Stimulated activated CD8-positive, alpha-beta memory T cell treated with anti-CD3 and anti-CD28 coated beads, Interleukin-2, amount 100 ng/mL, for 48 hours (primary cell): ENCODE data around the gene TAPBPL.
"Not testable (repeated sequence)": the region's sequence is repeated elsewhere in the genome, so short reads cannot be mapped to it uniquely, and the experiment has no call there.

ENCODE experiments used
- DNase-seq, 2 donors: peaks; one replicate each; pipeline ENCODE4 v3.0.0-alpha.2; 2020; ENCODE audit warnings: low read depth in 2 of 2

TAPBPL gene, protein sequence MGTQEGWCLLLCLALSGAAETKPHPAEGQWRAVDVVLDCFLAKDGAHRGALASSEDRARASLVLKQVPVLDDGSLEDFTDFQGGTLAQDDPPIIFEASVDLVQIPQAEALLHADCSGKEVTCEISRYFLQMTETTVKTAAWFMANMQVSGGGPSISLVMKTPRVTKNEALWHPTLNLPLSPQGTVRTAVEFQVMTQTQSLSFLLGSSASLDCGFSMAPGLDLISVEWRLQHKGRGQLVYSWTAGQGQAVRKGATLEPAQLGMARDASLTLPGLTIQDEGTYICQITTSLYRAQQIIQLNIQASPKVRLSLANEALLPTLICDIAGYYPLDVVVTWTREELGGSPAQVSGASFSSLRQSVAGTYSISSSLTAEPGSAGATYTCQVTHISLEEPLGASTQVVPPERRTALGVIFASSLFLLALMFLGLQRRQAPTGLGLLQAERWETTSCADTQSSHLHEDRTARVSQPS

DNA sequence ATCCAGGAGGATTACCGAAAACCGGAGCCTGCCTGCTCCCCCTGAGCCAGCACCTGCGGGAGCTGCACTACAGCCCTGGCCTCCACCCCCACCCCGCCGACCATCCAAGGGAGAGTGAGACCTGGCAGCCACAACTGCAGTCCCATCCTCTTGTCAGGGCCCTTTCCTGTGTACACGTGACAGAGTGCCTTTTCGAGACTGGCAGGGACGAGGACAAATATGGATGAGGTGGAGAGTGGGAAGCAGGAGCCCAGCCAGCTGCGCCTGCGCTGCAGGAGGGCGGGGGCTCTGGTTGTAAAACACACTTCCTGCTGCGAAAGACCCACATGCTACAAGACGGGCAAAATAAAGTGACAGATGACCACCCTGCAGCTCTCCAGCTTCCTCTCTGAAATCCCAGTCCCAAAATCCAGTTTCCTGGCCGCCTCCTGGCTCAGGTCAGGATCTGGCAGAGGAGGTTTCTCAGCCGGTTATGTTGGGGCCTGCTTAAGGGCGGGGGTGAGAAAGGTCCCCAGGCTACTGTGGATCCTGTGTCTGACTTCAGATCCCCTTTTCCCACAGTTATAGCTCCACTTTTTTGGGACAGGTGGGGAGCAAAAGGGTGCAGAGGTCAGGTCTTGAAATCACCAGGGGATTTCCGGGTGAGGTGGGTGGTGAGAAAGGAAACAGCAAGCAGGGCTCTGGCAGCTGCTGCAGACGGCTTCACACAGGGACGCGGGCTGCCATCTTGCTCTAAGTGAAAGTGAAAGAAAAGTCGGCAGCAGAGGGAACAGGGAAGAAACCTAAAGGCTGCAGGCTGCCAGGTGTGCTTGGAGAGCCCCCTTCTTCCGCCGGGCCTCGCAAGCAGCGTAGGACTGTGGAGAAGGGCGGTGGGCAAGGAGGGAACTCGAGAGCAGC lies at the start of gene TAPBPL:
Gene TAPBPL, plus strand, starts transcription at position 695 of the 897 bp plus-strand sequence. CDS start 207 bp downstream, outside the sequence.
- peak; percentile 59 to 67 for DNase-seq

DNA sequence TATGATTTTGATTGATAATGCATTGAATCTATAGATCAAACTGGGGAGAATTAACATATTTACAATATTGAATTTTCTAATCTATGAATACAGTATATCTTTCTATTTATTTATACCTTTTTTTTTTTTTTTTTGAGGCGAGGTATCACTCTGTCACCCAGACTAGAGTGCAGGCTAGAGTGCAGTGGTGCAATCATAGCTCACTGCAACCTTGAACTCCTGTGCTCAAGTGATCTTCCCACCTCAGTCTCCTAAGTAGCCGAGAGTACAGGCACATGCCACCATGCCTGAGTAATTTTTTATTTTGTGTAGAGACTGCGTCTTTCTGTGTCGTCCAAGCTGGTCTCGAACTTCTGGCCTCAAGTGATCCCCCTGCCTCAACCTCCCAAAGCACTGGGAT lies 47.5 kb upstream of the TAPBPL start:
- DNase-seq = no peak

DNA sequence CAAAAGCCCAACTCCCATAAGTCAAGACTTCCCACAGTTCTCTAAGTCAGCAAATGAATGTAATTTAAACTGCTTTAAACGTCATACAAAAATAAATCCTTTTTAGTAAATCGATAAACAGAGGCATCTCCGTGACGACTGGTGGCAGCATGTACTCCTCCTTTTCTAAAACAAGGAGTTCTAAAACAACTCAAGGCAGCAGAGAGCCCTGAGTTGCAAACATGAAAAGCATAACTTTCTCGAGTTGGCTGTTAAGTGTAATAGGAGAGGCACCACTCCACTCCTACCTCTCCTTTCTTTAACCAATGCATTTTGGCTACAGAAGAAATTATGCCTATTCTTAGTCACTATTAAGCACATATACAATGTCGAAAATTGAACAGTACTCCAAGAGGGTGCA lies 45.9 kb upstream of the TAPBPL start:
- DNase-seq = no peak

DNA sequence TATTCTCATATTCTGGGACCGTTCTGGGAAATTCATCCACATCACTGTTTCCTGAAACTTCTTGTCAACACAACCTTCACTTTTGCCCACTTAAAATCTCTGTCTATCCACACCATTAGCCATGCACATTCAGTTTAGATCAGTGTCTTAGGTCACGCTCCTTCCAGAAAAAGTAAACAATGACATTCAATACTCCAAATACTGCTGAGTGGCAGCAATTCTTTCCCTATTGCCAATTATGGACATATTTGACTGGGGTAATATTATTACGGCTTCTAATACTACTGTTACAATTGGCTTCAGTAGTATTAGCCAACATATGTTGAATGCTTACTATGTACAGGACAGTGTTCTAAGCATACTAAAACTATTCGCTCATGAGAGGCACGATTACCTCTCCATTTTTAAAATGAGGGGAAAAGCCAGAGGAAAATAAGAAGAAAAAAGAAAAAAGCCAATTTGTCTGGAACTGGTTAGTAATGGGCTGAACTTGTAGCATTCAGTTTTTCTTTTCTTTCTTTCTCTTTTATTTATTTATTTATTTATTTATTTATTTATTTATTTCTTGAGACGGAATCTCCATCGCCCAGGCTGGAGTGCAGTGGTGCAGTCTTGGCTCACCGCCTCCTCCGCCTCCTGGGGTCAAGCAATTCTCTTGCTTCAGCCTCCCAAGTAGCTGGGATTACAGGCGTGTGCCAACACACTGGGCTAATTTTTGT lies 44.4 kb upstream of the TAPBPL start:
- no peak for DNase-seq

DNA sequence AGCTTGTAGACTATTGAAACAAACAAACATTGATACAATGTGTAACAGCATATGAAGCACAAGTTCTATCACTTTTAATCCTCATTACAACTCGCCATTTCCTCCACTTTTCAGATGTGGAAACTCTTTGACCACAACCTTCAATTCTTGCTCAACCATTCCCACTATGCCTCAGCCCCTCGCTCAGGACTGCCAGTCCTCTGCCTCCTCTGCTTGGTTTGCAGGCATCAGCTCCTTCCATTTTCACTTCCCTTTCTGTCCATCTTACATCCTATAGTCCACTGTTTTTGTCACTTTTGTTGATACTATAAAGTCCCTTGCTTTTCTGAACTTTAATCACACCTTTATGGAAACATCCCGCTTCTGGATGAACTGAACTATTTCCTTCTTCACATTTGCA lies 35.2 kb upstream of the TAPBPL start:
- no peak for DNase-seq

DNA sequence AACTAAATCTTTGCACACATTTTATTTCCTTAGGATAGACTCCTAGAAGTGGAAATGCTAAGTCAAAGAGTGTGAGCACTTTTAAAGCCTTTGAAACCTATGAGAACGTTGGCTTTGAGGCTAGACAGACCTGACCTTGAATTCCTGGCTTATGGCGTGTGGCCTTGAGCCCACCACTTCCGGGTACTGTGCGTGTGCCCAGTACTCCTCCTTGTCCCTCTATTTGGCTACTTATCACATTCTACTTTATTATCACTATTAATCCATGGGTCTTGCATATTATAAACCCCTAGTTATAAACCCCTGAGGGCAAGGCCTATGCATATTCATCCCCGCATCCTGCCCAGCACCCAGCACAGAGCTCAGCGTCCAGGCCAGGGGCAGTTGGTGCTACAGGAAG lies 33.0 kb upstream of the TAPBPL start:
- DNase-seq = no peak

DNA sequence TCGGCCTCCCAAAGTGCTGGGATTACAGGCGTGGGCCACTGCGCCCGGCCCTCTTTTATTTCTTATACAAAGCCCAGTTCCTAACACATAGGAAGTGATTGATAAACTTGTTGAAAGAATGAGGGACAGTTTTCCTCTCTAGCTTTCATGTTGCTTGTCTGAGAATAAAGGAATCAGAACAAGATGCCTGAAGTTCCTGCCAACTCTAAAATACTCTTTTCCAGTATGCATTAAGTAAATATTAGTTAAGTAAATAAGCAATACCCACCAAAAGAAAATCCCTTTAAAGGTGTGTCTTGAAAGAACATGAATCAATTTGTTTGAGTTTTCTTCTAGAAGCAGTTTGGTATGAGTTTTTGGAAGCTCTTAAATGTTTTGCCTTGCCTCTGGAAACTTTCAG lies 31.5 kb upstream of the TAPBPL start:
- DNase-seq = no peak

DNA sequence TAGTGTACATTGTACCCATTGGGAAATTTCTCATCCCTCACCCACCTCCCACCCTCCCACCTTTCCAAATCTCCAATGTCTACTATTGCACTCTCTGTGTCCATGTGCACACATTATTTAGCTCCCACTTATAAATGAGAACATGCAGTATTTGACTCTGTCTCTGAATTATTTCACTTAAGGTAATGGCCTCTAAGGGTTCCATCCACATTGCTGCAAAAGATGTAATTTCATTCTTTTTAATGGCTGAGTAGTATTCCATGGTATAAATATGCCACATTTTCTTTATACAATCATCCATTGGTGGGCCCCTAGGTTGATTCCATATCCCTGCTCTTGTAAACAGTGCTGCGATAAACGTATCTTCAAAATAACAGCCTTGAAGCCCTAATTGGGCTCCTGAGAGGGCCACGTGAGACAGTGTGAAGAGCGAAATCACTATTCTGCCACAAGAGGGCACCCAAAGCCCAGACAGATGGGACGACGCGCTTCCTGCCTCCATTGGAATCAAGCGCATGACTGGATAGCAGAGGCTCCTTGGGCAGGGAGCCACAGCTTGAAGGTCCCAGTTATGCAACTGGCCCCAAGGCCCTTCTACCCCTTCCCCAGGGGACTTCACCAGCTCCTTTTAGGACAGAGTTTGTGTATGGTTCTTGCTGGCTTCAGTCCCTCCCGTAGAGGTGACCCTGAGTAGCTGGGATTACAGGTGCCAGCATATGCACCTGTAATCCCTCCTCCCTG lies 28.4 kb upstream of the TAPBPL start:
- DNase-seq = peak in 1 of 2 donors; percentile 57

DNA sequence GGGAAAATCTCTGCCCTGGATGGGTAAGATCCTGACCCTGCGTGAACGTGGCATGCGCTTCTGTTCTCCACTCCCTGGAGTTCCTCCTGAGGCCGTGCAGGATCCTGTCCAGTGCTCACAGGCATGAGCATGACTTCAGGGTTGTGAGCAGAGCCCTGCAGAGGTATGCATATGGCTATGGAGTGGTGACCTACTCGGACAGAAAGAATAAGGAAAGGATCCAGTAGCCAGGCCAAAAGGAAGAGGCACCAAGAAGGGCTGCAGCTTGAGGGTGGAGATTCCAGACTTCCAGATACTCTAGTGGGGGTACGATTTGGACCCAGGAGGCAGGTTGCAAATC lies 27.9 kb upstream of the TAPBPL start:
- DNase-seq = no peak

DNA sequence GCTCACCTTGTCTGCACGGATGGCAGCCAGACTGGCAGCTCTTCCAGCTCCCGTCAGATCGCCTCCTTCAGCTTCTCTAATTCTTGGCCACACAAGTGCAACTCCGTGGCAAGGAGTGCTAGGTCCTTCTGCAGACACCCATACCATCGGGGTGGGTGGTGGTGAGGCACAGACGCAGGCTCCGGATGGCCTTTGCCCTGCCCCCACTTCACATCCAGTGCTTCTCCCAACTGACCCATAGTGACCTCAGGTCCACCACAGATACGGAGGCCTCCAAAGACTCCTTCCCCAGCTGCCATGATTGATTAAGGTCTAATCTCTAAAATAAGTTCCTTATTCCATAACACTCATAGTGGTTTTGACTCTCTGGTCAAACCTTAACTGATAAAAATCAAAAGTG lies 27.0 kb upstream of the TAPBPL start:
- no peak for DNase-seq

DNA sequence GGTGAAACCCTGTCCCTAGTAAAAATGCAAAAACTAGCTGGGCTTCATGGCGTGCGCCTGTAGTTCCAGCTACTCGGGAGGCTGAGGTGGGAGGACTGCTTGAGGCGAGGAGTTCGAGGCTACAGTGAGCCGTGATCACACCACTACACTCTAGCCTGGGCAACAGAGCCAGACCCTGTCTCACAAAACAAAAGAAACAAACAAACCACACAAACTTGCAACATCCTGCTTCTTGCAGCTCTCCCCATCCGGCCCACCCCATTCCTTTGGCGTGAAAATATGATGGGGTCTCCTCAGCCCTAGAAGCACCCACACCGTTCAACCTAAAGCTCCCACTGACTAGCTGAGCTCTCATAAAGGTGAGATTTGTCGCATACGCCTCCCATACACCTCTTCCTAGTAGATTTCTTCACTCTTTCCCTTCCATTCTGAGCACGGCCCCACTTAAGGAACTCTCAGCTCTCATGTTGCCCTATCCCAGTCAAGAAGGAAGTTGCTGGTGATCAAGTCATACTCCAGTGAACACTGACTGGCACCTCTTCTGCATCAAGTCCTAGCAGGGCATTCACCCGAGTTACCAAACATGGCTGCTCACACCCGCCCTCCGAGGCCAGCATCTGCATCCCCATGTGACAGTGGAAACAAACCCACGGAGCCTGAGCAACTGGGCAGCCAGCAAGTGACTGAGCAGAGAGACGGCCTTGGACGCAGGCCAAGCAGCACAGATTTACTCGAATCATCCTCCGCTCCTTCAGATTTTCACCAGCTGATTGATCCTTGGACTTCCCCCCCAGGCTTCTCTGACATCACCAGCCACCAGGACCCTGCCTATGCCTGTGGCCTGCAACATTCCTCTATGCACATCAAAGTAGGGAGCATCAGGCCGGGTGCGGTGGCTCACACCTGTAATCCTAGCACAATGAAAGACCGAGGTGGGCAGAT lies 26.0 kb upstream of the TAPBPL start:
- DNase-seq = no peak

DNA sequence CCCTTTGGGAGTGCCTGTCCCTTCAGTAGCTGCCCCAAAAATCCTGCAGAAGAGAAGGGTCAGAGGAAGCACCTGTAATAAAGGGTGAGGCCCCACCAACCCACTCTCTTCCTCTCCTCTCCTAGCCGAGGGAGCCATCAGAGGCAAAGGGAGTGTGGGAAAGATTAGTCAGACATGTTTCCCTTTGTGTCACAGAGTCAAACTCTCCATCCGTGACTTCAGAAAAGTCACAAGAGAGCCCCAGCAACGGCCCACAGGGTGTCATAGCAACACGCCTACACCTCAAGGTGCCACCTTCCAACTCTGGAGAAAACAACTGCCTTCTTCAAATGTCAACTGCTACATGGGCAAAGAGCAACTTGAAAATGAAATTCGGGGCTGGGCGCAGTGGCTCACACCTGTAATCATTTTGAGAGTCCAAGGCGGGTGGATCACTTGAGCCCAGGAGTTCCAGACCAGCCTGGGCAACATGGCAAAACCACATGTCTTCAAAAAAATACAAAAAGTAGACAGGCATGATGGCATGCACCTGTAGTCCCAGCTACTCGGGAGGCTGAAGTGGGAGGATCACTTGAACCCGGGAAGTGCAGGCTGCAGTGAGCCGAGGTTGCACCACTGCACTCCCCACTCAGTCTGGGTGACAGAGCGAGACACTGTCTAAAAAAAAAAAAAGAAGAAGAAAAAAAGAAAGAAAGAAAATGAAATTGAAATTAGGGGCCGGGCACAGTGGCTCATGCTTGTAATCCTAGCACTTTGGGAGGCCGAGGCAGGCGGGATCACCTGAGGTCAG lies 24.8 kb upstream of the TAPBPL start:
- DNase-seq = peak; percentile 82 to 88

DNA sequence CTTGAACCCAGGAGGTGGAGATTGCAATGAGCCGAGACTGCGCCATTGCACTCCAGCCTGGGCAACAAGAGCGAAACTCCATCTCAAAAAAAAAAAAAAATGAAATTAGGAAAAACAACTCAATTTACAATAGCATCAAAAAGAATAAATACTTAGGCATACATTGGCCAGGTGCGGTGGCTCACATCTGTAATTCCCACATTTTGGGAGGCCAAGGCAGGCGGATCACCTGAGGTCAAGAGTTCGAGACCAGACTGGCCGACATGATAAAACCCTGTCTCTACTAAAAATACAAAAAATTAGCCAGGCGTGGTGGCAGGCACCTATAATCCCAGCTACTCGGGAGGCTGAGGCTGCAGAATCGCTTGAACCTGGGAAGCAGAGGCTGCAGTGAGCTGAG lies 24.0 kb upstream of the TAPBPL start:
- DNase-seq = not testable (repeated sequence)

DNA sequence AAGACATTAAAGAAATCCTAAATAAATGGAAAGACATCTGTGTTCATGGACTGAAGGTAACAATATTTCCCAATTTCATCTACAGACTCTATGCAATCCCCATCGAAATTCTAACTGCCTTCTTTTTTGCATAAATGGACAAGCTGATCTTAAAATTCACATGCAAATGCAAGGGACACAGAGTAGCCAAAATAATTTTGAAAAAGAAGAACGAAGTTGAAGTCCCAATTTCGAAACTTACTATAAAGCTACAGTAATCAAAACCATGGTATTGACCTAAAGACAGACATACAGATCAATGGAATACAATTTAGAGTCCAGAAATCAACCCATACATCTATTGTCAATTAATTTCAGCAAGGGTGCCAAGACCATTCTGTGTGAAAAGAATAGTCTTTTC lies 23.5 kb upstream of the TAPBPL start:
- no peak for DNase-seq

DNA sequence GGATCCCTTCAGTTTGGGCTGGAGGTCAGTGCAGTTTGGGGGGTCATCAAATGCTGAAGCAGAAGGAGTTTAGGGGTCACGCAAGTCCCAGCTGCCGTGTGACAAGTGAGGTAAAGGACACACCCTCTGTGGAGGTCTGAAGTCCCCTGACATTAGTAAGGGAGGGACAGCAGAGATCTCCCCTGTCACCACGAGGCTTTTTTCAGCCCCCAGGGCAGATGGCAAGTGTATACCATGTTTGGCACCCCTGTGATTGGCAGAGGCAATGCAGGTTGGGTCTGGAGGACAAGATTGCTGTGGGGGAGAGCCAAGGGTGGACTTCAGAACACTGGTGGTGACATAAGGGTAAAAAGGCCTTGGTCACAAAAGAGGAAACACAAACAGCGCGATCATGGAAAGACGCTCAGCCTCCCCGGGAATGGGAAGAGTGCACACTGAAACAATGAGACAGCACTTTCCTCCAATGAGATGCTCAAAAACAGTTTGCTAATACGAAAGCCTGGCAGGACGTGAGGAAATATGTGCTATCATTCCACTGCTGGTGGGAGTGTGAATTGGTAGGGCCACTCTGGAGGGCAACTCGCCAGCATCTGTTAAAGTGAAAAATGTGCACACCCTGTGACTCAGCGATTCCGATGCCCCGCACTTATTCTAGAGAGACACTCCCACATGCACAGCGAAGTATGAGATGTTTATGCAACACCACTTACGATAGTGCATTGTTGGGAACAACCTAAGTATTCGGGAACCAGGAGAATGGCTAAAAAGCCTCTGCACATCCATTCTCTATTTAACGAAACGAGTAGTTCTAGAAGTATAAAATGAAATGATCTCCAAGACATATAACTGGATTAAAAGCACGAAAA lies 21.5 kb upstream of the TAPBPL start:
- no peak for DNase-seq

DNA sequence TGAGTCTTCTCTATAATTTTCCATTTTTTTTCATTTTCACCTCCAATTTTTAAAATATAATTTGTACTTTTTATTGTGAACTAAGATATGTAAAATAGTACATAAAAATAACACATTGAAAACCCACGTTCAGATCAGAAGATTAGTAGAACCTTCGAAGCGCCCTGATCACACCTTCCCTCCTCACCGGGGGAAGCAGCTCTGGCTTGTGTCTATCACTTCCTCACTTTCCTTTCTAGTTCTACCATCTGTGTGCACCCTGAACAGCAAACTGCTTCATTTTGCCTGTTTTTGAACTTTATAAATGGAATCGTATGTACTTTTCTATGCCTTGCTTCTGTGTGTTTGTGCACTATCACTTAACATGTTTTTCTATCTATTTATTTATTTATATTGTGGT lies 18.9 kb upstream of the TAPBPL start:
- no peak for DNase-seq

DNA sequence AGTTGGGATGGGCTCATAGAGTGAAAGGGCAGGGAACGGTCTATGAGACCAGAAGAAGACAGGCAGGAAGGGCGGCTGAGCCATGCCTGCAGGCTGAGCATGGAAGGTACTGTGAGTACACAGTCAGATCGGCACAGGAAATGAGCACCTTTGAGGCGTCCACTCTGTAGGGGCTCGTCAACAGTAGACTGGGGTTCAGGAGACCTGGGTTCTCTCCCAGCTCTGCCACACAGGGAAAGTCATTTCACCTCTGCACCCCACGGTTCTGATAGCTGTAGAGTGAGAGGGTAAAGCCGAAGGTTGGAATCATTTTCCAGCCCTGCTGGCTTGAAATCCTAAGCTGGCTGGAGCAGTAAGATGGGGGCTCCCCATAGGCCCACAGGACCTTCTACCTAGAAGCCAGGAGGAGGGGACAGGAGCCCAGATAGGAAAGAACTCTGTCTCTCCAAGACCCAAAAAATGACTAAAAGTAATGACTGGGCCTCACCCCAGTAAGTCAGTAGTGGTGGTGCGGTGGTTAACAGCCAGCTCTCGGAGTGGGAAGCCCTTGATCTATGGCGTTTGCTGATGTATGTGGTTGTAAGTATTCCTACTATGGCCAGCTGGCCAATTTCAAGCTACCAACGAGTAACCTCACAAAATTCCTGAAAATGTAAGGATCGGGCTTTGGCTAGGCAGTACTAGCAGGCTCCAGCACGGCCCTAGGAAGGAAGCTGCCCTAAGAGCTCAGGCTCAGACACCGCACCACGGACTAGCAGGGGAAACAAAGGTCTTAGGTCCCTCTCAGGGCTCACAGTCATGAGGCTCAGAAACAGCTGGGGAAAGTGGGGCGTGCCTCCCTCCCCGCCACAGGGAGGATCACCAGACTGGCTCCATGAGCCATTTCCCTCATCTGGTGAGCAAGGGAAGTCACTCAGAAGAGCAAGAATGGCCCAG lies 17.4 kb upstream of the TAPBPL start:
- no peak for DNase-seq
